HG03442 (cell line): Measurements from ENCODE around the gene LHFPL6.

ENCODE experiments used
- ATAC-seq: cut with Tn5 transposase; IDR thresholded peaks from one replicate; pipeline ENCODE4 v1.9.1; 2021; ENCODE audit warnings: mild to moderate bottlenecking, moderate library complexity; ENCODE audit not compliant: unreplicated experiment

Gene LHFPL6

GRCh38 chr13:39419068-39419467 is 183.9 kb downstream of the LHFPL6 start:
- no peak for ATAC-seq

DNA sequence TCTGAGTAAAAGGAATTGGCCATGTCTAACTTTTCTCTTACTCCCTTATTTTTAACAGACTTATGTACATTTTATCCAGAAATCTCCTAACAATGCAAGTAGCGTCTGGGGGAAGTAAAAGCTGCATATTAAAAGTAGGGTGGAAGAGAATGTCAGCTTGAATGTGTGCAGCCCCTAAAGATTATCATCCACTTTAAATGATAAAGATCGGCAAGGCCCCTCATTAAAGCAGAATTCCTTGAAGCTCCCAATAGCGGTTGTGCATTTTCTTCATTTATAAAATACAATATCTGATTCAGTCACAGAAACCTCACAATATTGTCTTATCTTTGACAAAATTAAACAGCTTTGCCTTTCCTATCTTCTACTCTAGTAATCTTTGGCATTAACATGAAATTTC is 184.6 kb downstream of the LHFPL6 start:
- no peak for ATAC-seq

GRCh38 chr13:39417643-39418042 is 185.3 kb downstream of the LHFPL6 start:
- ATAC-seq, result no peak

DNA sequence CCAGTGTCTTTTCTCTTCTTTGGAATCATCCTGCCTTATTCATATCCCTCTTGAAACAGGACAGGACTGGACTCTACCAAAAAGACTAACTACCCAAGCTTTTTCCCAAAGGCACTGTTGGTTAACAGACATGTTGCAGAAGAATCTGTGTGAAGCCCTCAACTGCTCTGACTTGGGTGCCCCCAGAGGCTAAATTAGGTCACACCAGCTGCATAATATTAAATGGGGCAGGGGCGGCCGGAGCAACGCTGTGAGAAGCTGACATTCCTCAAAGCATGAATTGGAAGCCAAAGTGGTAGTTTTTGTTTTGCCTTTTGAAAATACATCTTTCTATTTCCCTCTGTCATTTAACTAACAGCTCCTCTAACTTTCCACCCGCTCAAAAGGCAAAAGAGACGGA is 185.9 kb downstream of the LHFPL6 start:
- no peak for ATAC-seq

DNA sequence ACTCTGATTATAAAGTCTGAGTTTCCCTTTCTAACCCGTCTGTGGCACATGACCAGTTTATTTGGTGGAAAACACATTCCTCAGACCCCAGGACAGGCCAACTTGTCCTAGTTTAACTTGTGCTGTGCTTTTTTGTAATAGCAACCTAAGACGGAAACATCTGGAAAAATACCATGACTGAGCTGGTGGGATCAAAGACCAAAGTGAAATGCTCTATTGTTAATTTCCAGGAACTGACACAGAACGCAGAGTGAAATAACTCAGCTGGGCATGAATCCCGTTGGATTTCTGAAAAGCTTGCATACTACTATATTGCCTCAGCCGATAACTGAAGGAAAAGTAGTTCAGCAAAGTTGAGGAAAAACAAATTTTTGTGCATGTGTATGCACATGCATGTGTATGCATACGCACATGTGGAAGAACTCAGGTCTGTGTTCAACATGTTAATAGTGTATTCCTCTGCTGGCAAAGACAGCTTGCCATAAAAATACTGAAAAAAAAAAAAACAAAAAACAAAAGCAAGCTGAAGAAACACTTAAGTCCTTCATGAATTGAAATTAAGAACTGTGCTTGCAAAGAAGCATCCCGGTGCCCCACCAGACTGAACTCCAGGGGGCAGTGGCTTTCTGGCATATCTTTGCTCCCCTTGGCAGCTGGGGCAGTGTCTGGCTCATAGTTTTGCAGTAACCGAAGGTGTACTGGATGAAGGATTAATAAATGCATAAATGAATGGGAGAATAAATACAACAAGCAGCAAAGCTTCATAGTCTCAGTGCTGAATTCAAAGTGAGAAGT is 187.8 kb downstream of the LHFPL6 start:
- ATAC-seq, result no peak

GRCh38 chr13:39414339-39414738 is 188.7 kb downstream of the LHFPL6 start:
- no peak for ATAC-seq

- no peak for ATAC-seq
These were observed 191.5 kb downstream of the LHFPL6 start for GRCh38 chr13:39411511-39411910.

- no peak for ATAC-seq
These were observed 192.0 kb downstream of the LHFPL6 start for GRCh38 chr13:39410964-39411363.

GRCh38 chr13:39410096-39410901 is 192.7 kb downstream of the LHFPL6 start:
- no peak for ATAC-seq

- no peak for ATAC-seq
These were observed 194.5 kb downstream of the LHFPL6 start for GRCh38 chr13:39408512-39408911.

- ATAC-seq, result no peak
These were observed 195.2 kb downstream of the LHFPL6 start for GRCh38 chr13:39407786-39408185.

GRCh38 chr13:39407138-39407537 is 195.9 kb downstream of the LHFPL6 start:
- ATAC-seq, result no peak

DNA sequence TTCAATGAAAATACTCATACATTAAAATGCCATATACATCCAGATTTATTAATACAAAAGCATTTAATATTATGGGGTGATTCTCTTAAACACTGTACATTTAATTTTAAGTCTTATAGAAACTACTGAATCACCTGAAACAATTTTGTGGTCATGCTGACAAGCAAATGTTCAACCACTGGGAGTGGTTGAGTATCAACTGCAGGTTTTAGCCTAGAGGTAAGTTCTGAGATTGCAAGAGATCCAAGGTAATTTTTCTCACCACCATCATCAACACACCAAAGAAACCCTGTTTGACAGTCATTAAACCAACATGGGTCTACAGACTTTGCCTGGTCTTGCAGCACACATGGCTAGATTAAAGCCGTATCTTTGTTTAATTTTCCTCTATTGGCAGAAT is 196.3 kb downstream of the LHFPL6 start:
- ATAC-seq, result no peak

- no peak for ATAC-seq
These were observed 197.3 kb downstream of the LHFPL6 start for GRCh38 chr13:39405596-39406205.

GRCh38 chr13:39405107-39405506 is 197.9 kb downstream of the LHFPL6 start:
- no peak for ATAC-seq

DNA sequence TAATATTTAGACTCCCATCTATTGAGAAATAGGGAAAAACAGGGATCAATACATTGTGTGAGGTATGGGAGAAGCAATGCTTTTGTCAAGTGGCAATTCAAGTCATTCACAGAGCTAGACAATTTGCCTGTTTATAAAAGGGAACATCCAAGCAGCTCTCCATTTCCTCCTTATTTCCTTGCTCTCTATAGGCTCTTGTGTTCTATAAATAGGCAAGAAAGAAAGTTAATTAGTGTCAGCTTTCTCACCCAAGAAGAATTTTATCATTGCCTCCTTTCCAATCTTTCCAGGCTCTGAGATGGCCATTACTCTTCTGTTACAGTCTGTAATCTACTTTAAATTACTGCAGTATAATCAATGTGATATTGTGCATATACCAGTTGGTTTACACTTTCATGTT is 199.9 kb downstream of the LHFPL6 start:
- ATAC-seq, result no peak

DNA sequence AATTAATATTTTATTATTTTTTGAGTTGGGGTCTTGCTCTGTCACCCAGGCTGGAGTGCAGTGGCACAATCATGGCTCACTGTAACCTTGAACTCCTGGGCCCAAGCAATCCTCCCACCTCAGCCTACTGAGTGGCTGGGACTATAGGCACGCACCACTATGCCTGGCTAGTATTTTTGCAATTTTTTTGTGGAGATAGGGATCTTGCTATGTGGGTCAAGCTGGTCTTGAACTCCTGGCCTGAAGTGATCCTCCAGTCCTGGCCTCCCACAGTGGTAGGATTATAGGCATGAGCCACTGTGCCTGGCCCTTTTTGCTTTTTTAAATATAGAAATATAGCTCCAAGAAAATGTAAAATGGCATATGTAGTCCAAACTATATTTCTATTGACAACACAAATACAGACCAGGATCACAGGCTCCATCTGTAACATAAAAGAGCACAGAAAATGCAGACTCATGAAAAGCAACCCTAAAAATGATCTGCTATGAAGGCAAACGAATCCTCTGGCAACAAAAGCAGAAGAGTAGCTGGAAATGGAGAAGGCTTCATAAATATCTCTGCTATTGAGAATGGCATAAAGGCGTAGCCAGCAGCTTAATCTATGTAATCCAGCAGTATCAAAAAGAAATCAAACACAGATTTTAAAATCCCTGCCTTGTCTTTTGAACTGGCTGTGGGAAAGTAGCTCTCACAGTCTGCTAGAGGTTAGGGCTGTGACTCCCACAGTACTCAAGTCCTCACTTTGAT is 200.6 kb downstream of the LHFPL6 start:
- ATAC-seq, result no peak

DNA sequence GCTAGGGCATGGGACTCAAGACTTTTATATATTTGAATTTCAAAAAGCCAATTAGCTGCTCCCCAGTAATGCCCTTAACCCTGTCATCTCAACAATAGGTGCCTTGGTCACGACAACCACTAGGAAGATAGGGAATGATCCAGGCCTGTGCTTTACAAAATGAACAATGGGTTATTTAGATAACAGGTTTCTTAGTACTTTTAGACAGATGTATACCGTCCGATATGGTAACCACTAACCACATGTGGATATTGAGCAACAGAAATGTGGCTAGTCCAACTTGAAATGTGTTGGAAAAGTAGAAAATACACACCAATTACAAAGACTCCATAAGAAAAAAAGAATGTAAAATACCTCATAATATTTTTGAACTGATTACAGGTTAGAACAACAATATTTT is 201.2 kb downstream of the LHFPL6 start:
- no peak for ATAC-seq

- ATAC-seq, result no peak
These were observed 201.8 kb downstream of the LHFPL6 start for GRCh38 chr13:39401046-39401705.

DNA sequence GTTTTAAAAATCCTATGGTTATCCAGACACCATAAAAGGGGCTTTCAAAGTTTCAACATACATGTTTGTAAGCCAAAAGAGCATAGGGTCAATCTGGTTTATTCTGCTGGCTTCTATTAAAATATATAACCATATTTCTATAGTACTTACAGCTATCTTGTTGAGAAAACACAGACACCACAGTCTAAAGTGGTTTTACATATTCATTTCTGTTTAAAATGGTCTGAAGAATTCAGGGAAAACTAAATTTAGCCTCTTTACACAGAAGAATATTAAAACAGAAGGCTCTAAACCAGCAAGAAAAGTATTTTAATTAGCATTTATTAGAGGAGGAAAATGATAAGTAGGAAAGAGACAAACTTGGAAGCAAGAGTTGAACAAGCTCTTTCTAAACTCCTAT is 203.9 kb downstream of the LHFPL6 start:
- ATAC-seq, result no peak

DNA sequence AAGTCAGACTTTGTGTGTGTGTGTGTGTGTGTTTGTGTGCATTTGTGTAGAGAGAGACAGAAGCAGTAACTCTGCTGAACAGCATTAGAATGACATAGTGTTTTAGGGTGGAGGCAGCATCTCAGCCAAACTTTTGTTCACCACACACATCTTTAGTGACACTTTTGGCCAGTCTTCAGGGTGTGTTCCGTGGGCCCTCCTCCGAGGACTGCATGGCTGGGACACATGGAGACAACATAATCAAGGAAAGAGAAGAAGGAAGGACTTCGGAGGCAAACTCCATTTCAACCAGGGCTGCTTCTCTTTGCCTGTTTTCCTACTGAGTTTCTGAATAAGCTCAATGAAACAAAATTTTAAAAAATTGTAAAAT is 205.1 kb downstream of the LHFPL6 start:
- no peak for ATAC-seq
